T-helper 1 cell treated with Interleukin-12 subunit alpha and Interleukin-12 subunit beta and Interleukin-4 antibody, amounts not matched to agents 30 μg/mL and 1 μg/mL, for 36 hours (primary cell): ENCODE data around the gene NAGA.

Experiments used
- H3K27ac Mint-ChIP-seq: one replicate; pipeline ENCODE4 v1.8.0; 2021; ENCODE audit warnings: mild to moderate bottlenecking, mixed read lengths
- H3K27me3 Mint-ChIP-seq: one replicate; pipeline ENCODE4 v1.8.0; 2021; ENCODE audit warnings: low read depth, mixed read lengths
- H3K36me3 Mint-ChIP-seq: one replicate; pipeline ENCODE4 v1.8.0; 2021; ENCODE audit warnings: low read depth, mixed read lengths
- H3K4me1 Mint-ChIP-seq: one replicate; pipeline ENCODE4 v1.8.0; 2021; ENCODE audit warnings: low read depth, mixed read lengths
- H3K4me3 Mint-ChIP-seq: one replicate; pipeline ENCODE4 v1.8.0; 2021; ENCODE audit warnings: mild to moderate bottlenecking, moderate library complexity, mixed read lengths
- H3K9me3 Mint-ChIP-seq: one replicate; pipeline ENCODE4 v1.8.0; 2021; ENCODE audit warnings: mixed read lengths

The NAGA gene

DNA sequence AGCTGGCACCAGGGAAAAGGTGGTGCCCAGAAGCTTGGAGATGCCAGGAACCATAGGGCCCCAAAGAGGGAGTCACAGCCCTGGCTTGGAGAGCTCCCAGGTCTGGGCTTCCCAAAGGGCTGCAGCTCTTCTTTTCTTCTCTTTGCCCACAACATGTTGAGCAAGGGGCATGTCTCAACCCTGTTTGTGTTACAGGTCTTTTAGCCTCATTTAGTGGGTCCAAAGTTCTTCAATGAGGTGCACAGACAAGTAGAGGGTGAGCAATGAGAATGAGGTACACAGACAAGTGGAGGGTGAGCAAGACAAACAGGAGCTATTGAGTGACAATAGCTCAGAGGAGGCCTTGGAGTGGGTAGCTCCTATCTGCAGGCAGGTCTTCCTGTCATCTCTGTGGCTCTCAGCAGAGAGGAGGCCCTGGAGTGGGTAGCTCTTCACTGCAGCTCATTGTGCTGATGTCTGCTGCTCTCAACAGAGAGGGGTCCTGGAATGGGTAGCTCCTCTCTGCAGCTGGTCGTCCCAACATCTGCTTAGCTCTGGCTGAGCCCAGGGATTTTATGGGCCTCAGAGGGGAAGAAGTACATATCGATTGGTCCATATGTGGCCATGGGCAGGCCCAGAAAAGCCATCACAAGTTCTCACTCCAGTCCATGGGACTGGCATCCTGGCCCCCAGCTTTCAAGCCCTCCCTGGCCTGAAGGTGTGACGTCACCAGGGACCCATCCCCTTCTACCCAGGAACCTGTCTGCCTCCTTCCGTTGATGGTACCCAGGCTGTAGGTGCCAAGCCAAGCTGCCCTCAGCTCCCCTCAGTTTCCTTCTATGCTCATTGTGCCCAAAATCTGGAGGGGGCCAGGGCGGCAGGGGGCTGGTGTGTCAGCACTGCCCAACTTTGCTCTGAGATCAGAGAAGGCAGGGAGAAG is 37.1 kb downstream of the NAGA start:
- Mint-ChIP-seq H3K4me1 (peaks cover 29% of the 10 kb centered on the region), H3K27me3 (peaks cover 4% of the 10 kb centered on the region), H3K27ac (peak overlapping the region; percentile 52), H3K4me3 (no peak overlapping the region), H3K9me3 (peaks cover 38% of the 10 kb centered on the region), H3K36me3 (peaks cover 22% of the 10 kb centered on the region)

DNA sequence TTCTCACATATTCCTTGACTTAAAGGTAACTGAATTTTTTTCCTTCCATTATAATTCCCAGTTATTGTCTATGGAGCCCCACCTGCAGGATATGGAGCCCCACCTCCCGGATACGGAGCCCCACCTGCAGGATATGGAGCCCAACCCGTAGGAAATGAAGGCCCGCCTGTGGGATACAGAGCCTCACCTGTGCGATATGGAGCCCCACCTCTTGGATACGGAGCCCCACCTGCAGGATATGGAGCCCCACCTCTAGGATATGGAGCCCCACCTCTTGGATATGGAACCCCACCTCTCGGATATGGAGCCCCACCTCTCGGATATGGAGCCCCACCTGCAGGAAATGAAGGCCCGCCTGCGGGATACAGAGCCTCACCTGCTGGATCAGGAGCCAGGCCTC is 43.9 kb downstream of the NAGA start:
- H3K4me3 Mint-ChIP-seq, result no peak overlapping the region

DNA sequence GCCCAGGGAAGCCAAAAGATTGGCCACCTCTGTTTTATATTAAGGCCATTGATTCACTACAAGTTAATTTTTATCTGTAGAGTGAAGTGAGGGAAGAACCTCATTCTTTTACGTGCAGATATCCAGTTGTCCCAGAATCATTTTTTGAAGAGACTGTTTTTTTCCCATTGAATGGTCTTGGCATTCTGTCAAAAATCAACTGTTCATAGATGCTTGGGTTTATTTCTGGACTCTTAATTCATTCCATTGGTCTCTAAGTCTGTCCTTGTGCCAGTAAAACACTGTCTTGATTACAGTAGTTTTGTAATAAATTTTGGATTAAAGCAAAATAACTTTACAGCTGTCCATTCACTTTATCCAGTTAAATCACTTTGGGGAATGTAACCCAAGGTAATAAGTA is 45.2 kb downstream of the NAGA start:
- peaks cover 4% of the 10 kb centered on the region for H3K9me3 Mint-ChIP-seq
- H3K4me1 Mint-ChIP-seq, result peaks cover 24% of the 10 kb centered on the region
- H3K4me3 Mint-ChIP-seq, result no peak overlapping the region
- no peaks in the 10 kb centered on the region for H3K27me3 Mint-ChIP-seq
- peaks cover 19% of the 10 kb centered on the region for H3K36me3 Mint-ChIP-seq
- no peak overlapping the region for H3K27ac Mint-ChIP-seq

More for the DNA sequence above, 43.9 kb downstream of the NAGA start:
- Mint-ChIP-seq H3K4me1 (peaks cover 36% of the 10 kb centered on the region), H3K9me3 (peaks cover 4% of the 10 kb centered on the region), H3K27me3 (no peaks in the 10 kb centered on the region), H3K27ac (no peak overlapping the region), H3K36me3 (peaks cover 17% of the 10 kb centered on the region)

DNA sequence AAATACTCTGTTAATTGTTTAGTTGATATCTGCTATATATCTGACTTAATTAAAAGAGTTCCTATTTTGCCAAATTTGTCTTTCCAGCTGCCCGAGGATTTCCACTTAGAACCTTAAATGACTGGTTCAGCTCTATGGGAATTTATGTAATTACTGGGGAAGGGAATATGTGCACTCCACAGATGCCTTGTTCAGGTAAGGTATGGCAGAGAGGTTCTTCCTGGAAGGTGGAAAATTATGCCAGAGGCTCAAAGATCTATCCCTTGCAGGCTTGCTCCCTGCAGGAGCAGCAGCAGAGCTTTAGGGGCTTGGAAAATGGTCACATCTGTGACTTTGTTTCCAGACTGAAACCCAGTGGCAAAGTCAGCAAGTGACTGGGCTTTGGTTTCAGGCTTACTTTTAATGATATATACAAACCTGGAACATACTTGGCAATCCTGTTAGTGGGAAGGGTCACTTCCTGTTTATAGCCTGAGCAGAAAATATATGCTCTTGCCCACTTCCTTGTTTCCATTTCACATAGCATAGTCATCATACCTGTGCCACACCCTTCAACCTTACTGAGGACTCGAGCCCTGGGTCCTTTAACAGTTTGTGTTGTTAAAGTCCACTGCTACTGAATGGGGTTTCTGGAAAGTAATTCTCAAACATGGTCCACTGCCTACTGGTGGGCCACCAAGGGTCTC is 48.3 kb downstream of the NAGA start:
- Mint-ChIP-seq H3K4me3 (no peak overlapping the region), H3K36me3 (peaks cover 16% of the 10 kb centered on the region), H3K4me1 (peaks cover 15% of the 10 kb centered on the region), H3K27me3 (peaks cover 18% of the 10 kb centered on the region), H3K27ac (peak overlapping the region; percentile 88), H3K9me3 (peaks cover 4% of the 10 kb centered on the region)

DNA sequence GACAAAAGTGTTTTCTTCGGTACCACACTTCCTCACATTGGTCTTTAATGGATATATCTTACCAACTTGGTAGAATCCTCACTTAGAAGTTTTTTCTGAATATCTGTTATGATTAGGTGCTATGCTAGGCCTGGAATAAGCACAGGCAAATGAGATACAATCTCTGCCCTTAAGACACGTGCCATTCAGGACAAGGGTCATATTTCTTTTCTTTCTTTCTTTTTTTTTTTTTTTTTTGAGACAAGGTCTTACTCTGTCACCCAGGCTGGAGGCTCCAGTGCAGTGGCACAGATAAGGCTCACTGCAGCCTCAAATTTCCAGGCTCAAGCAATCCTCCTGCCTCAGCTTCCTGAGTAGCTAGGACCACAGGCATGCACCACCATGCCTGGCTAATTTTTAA is 49.0 kb downstream of the NAGA start:
- Mint-ChIP-seq H3K4me1 (peaks cover 15% of the 10 kb centered on the region), H3K9me3 (peaks cover 4% of the 10 kb centered on the region), H3K36me3 (peaks cover 16% of the 10 kb centered on the region), H3K4me3 (no peak overlapping the region), H3K27ac (no peak overlapping the region), H3K27me3 (peaks cover 20% of the 10 kb centered on the region)

DNA sequence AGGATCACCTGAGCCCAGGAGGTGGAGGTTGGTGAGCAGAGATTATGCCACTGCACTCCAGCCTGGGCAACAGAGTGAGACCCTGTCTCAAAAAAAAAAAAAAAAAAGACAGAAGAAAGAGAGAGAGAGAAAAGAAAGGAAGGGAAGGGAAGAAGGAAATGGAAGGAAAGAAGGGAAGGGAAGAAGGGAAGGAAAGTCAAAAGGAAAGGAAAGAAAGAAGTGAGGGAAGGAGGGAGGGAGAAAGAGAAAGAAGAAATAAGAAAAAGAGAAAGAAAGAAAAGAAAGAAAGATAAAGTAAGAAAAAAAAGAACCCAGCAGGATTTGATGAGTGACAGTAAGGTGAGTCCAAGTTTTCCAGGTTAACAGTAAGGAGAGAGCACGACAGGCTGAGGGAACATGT is 52.4 kb downstream of the NAGA start:
- no peak overlapping the region for H3K4me3 Mint-ChIP-seq
- H3K9me3 Mint-ChIP-seq, result no peaks in the 10 kb centered on the region
- H3K27me3 Mint-ChIP-seq, result peaks cover 20% of the 10 kb centered on the region
- peaks cover 14% of the 10 kb centered on the region for H3K36me3 Mint-ChIP-seq
- H3K27ac Mint-ChIP-seq, result no peak overlapping the region
- H3K4me1 Mint-ChIP-seq, result peaks cover 14% of the 10 kb centered on the region

DNA sequence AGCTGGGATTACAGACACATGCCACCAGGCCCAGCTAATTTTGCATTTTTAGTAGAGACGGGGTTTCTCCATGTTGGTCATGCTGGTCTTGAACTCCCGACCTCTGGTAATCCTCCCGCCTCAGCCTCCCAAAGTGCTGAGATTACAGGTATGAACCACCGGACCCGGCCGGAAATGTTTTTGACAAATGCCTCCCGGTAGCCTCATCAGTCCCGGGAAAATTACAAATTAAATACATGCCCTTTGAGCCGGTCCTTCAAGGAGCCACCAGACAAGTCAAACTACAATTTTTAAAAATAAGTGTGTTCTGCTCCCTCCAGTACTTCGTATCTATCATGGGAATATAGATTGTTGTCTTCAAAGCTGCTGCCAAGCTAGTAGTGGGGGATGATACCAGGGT is 54.5 kb downstream of the NAGA start:
- Mint-ChIP-seq H3K36me3 (peaks cover 4% of the 10 kb centered on the region), H3K9me3 (peaks cover 10% of the 10 kb centered on the region), H3K27me3 (peaks cover 20% of the 10 kb centered on the region), H3K4me3 (no peak overlapping the region), H3K27ac (no peak overlapping the region), H3K4me1 (peaks cover 2% of the 10 kb centered on the region)

DNA sequence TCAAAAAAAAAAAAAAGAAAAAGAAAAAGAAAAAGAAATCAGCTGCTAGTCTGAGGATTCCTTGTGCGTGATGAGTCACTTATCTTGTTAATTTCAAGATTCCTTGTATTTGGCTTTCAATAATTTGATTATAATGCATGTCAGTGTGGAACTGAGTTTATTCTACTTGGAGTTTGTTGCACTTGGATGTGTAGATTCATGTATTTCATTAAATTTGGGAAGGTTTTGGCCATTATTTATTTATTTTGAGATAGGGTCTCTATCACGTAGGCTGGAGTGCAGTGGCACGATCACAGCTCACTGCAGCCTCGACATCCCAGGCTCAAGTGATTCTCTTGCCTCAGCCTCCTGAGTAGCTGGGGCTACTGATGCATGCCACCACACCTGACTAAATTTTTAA is 57.2 kb downstream of the NAGA start:
- Mint-ChIP-seq H3K27me3 (peaks cover 15% of the 10 kb centered on the region), H3K4me1 (peaks cover 2% of the 10 kb centered on the region), H3K9me3 (peaks cover 22% of the 10 kb centered on the region), H3K27ac (no peak overlapping the region), H3K4me3 (no peak overlapping the region), H3K36me3 (peaks cover 8% of the 10 kb centered on the region)

DNA sequence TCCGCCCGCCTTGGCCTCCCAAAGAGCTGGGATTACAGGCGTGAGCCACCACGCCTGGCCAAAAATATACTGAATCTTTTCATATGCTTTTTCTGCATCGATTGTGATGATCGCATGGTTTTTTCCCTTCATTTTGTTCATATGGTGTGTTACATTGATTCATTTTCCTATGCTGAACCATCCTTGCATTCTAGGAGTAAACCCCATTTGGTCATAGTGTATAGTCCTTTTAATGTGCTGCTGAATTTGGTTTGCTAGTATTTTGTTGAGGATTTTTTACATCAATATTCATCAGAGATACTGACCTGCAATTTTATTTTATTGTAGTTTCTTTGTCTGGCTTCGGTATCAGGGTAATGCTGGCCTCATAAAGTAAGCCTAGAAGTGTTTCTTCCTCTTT is 59.8 kb downstream of the NAGA start:
- Mint-ChIP-seq H3K36me3 (peaks cover 11% of the 10 kb centered on the region), H3K4me3 (no peak overlapping the region), H3K9me3 (peaks cover 22% of the 10 kb centered on the region), H3K27me3 (peaks cover 16% of the 10 kb centered on the region), H3K4me1 (peaks cover 7% of the 10 kb centered on the region), H3K27ac (no peak overlapping the region)
